Measurements from ENCODE around the gene ARHGAP15. TPM values are rescaled to one million over a fixed set of nuclear protein-coding genes. Genes with fewer than 3 reads are reported as not detected.

ARHGAP15 gene
- total RNA-seq, 1 experiment from 2014 or later, result 0.42 TPM

GRCh38 chr2:143204062-143204461 lies 74.8 kb downstream of the ARHGAP15 start:
- ATAC-seq, result no peak
- no peak for TF ChIP-seq ZBTB33 (IDR thresholded peaks at IDR 0.05; ENCODE audit: extremely low read depth, insufficient replicate concordance, low read length)
- no peak for TF ChIP-seq CBX3 (IDR thresholded peaks at IDR 0.05; ENCODE audit: low read depth)
- TF ChIP-seq JUND (IDR thresholded peaks at IDR 0.05), result no peak
- no peak for TF ChIP-seq TCF7L2 (IDR thresholded peaks at IDR 0.05; ENCODE audit: borderline replicate concordance, extremely low read depth, insufficient read depth, insufficient read length)
- no peak for TF ChIP-seq POLR2A (IDR thresholded peaks at IDR 0.05; ENCODE audit: borderline replicate concordance, extremely low read depth, insufficient read depth, insufficient read length)
- TF ChIP-seq REST (IDR thresholded peaks at IDR 0.05; ENCODE audit: low read depth), result no peak
- TF ChIP-seq RAD21 (IDR thresholded peaks at IDR 0.05; ENCODE audit: low read depth), result no peak
- TF ChIP-seq MAX (IDR thresholded peaks at IDR 0.05), result no peak
- TF ChIP-seq POLR2AphosphoS5 (IDR thresholded peaks at IDR 0.05; ENCODE audit: low read depth, low read length), result no peak
- no peak for TF ChIP-seq ELF1 (IDR thresholded peaks at IDR 0.05; ENCODE audit: borderline replicate concordance, low read depth)
- no peak for TF ChIP-seq ZNF274 (IDR thresholded peaks at IDR 0.05; ENCODE audit: low read depth, low read length)
- ChIA-PET RAD21 (ENCODE audit: low non-redundant PET in 1 of 2, low total read pairs in 2 of 2, uncharacterized antibody in 2 of 2, unreplicated experiment in 2 of 2) (no interaction called here), POLR2A (no interaction called here), CTCF (no interaction called here)
- no TSS peak for BruUV-seq (replicated peaks)
- no peaks in the 10 kb centered on the region for H3K9me3 ChIP-seq (ENCODE audit: control insufficient read depth in 1 of 2, insufficient read depth in 1 of 2, low read depth in 1 of 2, low read length in 2 of 2)
- intact Hi-C loops (cut with micrococcal nuclease), result loop anchor here (2.0 kb wide), 1 partner anchor 55 kb away; no protein-coding TSS in a partner anchor
- H3K4me3 ChIP-seq (replicated peaks in 1 of 2; ENCODE audit: low read depth in 1 of 2, low read length in 2 of 2), result no peak overlapping the region
- H2AFZ ChIP-seq (ENCODE audit: low read depth, low read length, poor library complexity, severe bottlenecking), result no peak overlapping the region
- no peak for DNase-seq (ENCODE audit: low read depth, low spot score)
- H3K36me3 ChIP-seq (ENCODE audit: control insufficient read depth in 1 of 2, insufficient read depth in 2 of 2, low read length in 2 of 2), result no peaks in the 10 kb centered on the region
- H4K20me1 ChIP-seq (ENCODE audit: insufficient read depth), result no peaks in the 10 kb centered on the region
- no peak overlapping the region for H3K27ac ChIP-seq (ENCODE audit: low read depth, low read length)
- no peaks in the 10 kb centered on the region for H3K9me2 ChIP-seq (ENCODE audit: insufficient read depth)
- H3K4me1 ChIP-seq (ENCODE audit: control insufficient read depth in 1 of 2, insufficient read depth in 2 of 2, low read length in 2 of 2), result no peaks in the 10 kb centered on the region
- H3K27me3 ChIP-seq (ENCODE audit: insufficient read depth, low read length), result no peaks in the 10 kb centered on the region
- H3K9ac ChIP-seq (ENCODE audit: low read length), result no peak overlapping the region
- no peak overlapping the region for H3K4me2 ChIP-seq (ENCODE audit: low read length)
- H3K79me2 ChIP-seq (ENCODE audit: insufficient read depth, low read length), result no peaks in the 10 kb centered on the region
